Ishikawa (cell line): ENCODE results near the gene NACC2.

Experiments used
- CEBPB ChIP-seq: IDR thresholded peaks from 2 replicates; pipeline ENCODE4 v1.6.1; 2012
- CREB1 ChIP-seq: IDR thresholded peaks from 2 replicates; pipeline ENCODE4 v1.6.1; 2012; ENCODE audit warnings: low read depth
- EGR1 ChIP-seq: IDR thresholded peaks from 2 replicates; pipeline ENCODE4 v1.6.1; 2012
- EP300 ChIP-seq: IDR thresholded peaks from 2 replicates; pipeline ENCODE4 v1.6.1; 2012; ENCODE audit warnings: borderline replicate concordance
- FOXM1 ChIP-seq: IDR thresholded peaks from 2 replicates; pipeline ENCODE4 v1.6.1; 2012; ENCODE audit warnings: low read depth, borderline replicate concordance
- MAX ChIP-seq: IDR thresholded peaks from 2 replicates; pipeline ENCODE4 v1.6.1; 2012
- NFIC ChIP-seq: IDR thresholded peaks from 2 replicates; pipeline ENCODE4 v1.6.1; 2012
- RAD21 ChIP-seq: IDR thresholded peaks from 2 replicates; pipeline ENCODE4 v1.6.1; 2012; ENCODE audit warnings: low read depth
- REST ChIP-seq: IDR thresholded peaks from 2 replicates; pipeline ENCODE4 v1.6.1; 2012; ENCODE audit warnings: low read depth, mild to moderate bottlenecking
- TAF1 ChIP-seq: IDR thresholded peaks from 2 replicates; pipeline ENCODE4 v1.6.1; 2012; ENCODE audit warnings: low read depth, mild to moderate bottlenecking
- TCF12 ChIP-seq: IDR thresholded peaks from 2 replicates; pipeline ENCODE4 v1.6.1; 2012; ENCODE audit warnings: low read depth
- TEAD4 ChIP-seq: IDR thresholded peaks from 2 replicates; pipeline ENCODE4 v1.6.1; 2012
- USF1 ChIP-seq: IDR thresholded peaks from 2 replicates; pipeline ENCODE4 v1.6.1; 2012
- YY1 ChIP-seq: IDR thresholded peaks from 2 replicates; pipeline ENCODE4 v1.6.1; 2012; ENCODE audit warnings: low read depth
- ZBTB7A ChIP-seq: IDR thresholded peaks from 2 replicates; pipeline ENCODE4 v1.6.1; 2012; ENCODE audit warnings: low read depth

Gene NACC2

GRCh38 chr9:136007276-136007933, 87.7 kb downstream of the NACC2 start:
- TF ChIP-seq NFIC, result no peak
- TF ChIP-seq FOXM1, result no peak
- TF ChIP-seq EP300, result no peak

- TF ChIP-seq TCF12 (no peak), REST (no peak), CREB1 (no peak), EP300 (no peak), YY1 (no peak), MAX (no peak), TAF1 (no peak), USF1 (no peak), ZBTB7A (no peak), CEBPB (no peak), FOXM1 (no peak), RAD21 (no peak)
These were observed 88.9 kb downstream of the NACC2 start for GRCh38 chr9:136006169-136006568.

- TF ChIP-seq USF1 (no peak), RAD21 (no peak), TAF1 (no peak), CREB1 (no peak), TCF12 (no peak), REST (no peak), TEAD4 (no peak), CEBPB (no peak), ZBTB7A (no peak), EP300 (no peak), NFIC (no peak), FOXM1 (no peak), MAX (no peak), YY1 (no peak), EGR1 (no peak)
These were observed 90.4 kb downstream of the NACC2 start for GRCh38 chr9:136004712-136005111.

GRCh38 chr9:136004219-136004618, 90.9 kb downstream of the NACC2 start:
- no peak for TF ChIP-seq REST
- no peak for TF ChIP-seq TCF12
- no peak for TF ChIP-seq CREB1
- no peak for TF ChIP-seq TAF1
- no peak for TF ChIP-seq CEBPB
- TF ChIP-seq USF1, result no peak
- no peak for TF ChIP-seq YY1
- TF ChIP-seq MAX, result no peak
- TF ChIP-seq EP300, result no peak
- TF ChIP-seq NFIC, result no peak
- TF ChIP-seq TEAD4, result no peak
- TF ChIP-seq FOXM1, result no peak
- TF ChIP-seq ZBTB7A, result no peak
- no peak for TF ChIP-seq RAD21
- TF ChIP-seq EGR1, result no peak
